ENCODE results near the gene MOSMO. TPM values are rescaled to one million over a fixed set of nuclear protein-coding genes. Genes with fewer than 3 reads are reported as not detected.

MOSMO gene
- total and polyA plus RNA-seq, 2 of the 4 experiments (the other 2 are of a cell fraction): 10.5 to 16.0 TPM

DNA sequence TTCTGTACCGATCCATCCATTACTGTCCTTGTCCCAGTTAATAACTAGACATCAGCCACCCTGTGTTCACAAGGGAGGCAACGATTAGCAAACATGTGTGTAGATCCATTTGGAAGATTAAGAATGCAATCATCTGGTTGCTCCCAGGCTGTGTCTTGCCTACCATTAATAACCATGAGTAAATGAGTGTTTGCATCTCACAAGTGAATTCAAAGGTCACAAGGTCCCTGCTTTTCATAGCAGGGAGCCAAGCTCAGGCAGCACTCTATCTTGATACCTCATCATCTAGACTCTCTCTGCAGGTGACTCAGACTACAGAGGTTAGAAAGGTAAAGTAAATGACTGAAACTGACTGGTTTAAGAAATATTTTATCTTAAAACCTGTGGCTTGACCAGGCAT, 109.7 kb downstream of the MOSMO start:
- H2AFZ ChIP-seq (replicated peaks; ENCODE audit: low read length, poor library complexity): no peak overlapping the region
- no peaks in the 10 kb centered on the region for H4K20me1 ChIP-seq (ENCODE audit: insufficient read depth, low read length)
- H3K18ac ChIP-seq (ENCODE audit: low read depth, low read length): no peak overlapping the region
- no CpG with 5 or more reads among the region's 2 CpGs for WGBS, 2 experiments (ENCODE audit: extremely low coverage in 2 of 2, insufficient read length in 1 of 2)
- TF ChIP-seq, protein P1, sequence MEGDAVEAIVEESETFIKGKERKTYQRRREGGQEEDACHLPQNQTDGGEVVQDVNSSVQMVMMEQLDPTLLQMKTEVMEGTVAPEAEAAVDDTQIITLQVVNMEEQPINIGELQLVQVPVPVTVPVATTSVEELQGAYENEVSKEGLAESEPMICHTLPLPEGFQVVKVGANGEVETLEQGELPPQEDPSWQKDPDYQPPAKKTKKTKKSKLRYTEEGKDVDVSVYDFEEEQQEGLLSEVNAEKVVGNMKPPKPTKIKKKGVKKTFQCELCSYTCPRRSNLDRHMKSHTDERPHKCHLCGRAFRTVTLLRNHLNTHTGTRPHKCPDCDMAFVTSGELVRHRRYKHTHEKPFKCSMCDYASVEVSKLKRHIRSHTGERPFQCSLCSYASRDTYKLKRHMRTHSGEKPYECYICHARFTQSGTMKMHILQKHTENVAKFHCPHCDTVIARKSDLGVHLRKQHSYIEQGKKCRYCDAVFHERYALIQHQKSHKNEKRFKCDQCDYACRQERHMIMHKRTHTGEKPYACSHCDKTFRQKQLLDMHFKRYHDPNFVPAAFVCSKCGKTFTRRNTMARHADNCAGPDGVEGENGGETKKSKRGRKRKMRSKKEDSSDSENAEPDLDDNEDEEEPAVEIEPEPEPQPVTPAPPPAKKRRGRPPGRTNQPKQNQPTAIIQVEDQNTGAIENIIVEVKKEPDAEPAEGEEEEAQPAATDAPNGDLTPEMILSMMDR (conservative IDR thresholded peaks at IDR 0.05; ENCODE audit: low read depth, low read length): no peak
- TF ChIP-seq SMC3 (IDR thresholded peaks at IDR 0.05; ENCODE audit: low read depth, low read length) (no peak), BHLHE40 (IDR thresholded peaks at IDR 0.05; ENCODE audit: low read depth, low read length) (no peak), RFX5 (IDR thresholded peaks at IDR 0.05; ENCODE audit: low read depth, low read length) (no peak), FOS (IDR thresholded peaks at IDR 0.05; ENCODE audit: low read depth, low read length) (no peak), RCOR1 (IDR thresholded peaks at IDR 0.05; ENCODE audit: insufficient replicate concordance, low read length) (no peak)
- no peak overlapping the region for H2AK5ac ChIP-seq (ENCODE audit: low read depth, low read length)
- peaks cover 6% of the 10 kb centered on the region for H3K27me3 ChIP-seq (ENCODE audit: control insufficient read depth, insufficient read depth, low read length)
- no peaks in the 10 kb centered on the region for H3K36me3 ChIP-seq (ENCODE audit: control insufficient read depth, insufficient read depth, low read length)
- H3K9ac ChIP-seq (ENCODE audit: low read depth, low read length): no peak overlapping the region
- no peak overlapping the region for H3K14ac ChIP-seq (replicated peaks; ENCODE audit: low read depth, low read length)
- no peak overlapping the region for H4K8ac ChIP-seq (ENCODE audit: low read depth in 2 of 2, low read length in 2 of 2)
- BruUV-seq (replicated peaks): no TSS peak
- H2BK120ac ChIP-seq (ENCODE audit: low read depth, low read length): no peak overlapping the region
- no peak overlapping the region for H3K4me2 ChIP-seq (ENCODE audit: low read depth, low read length)
- no peak overlapping the region for H2AK9ac ChIP-seq (replicated peaks; ENCODE audit: low read depth, low read length, poor library complexity)
- intact Hi-C loops (cut with micrococcal nuclease) (no loop called here), dilution Hi-C loops (cut with HindIII; ENCODE audit: low sequenced_read_pairs, unreplicated experiment) (no loop called here), in situ Hi-C loops (cut with MboI; ENCODE audit: low sequenced_read_pairs) (no loop called here)
- no peak for DNase-seq
- H3K4ac ChIP-seq (ENCODE audit: low read depth, low read length): no peak overlapping the region
- no peak overlapping the region for H2BK15ac ChIP-seq (ENCODE audit: low read depth, low read length)
- H3K4me3 ChIP-seq (ENCODE audit: insufficient read depth, low read depth, low read length): no peak overlapping the region
- H3K9me1 ChIP-seq (ENCODE audit: insufficient read depth, low read length): peaks cover 5% of the 10 kb centered on the region; the same call in 1 of the 2 replicates
- POLR2A ChIA-PET (ENCODE audit: unreplicated experiment): no interaction called here
- no peak overlapping the region for H2BK20ac ChIP-seq (ENCODE audit: low read depth, low read length)
- no peak overlapping the region for H3K56ac ChIP-seq (ENCODE audit: extremely low read depth, insufficient read depth, low read length)
- no peak overlapping the region for H4K5ac ChIP-seq (ENCODE audit: low read depth, low read length)
- no peak overlapping the region for H3K23ac ChIP-seq (ENCODE audit: low read depth, low read length)
- CTCF ChIA-PET: no interaction called here
- no peak overlapping the region for H4K91ac ChIP-seq (ENCODE audit: insufficient read depth, low read depth, low read length)
- ATAC-seq (ENCODE audit: low read depth): no peak
- H3K27ac ChIP-seq (ENCODE audit: insufficient read depth, low read length): no peak overlapping the region
- H3K9me3 ChIP-seq (ENCODE audit: control insufficient read depth, insufficient read depth, low read length): no peaks in the 10 kb centered on the region
- H3K4me1 ChIP-seq (ENCODE audit: control insufficient read depth, insufficient read depth, low read length): no peaks in the 10 kb centered on the region
- H3K79me1 ChIP-seq (ENCODE audit: low read depth in 1 of 2, low read length in 2 of 2): no peaks in the 10 kb centered on the region
- no peak overlapping the region for H2BK5ac ChIP-seq (ENCODE audit: low read depth, low read length, poor library complexity, severe bottlenecking)
